ENCODE data around the gene ANAPC1.
"Not testable (repeated sequence)": the region's sequence is repeated elsewhere in the genome, so short reads cannot be mapped to it uniquely, and the experiment has no call there.

The ANAPC1 gene, protein sequence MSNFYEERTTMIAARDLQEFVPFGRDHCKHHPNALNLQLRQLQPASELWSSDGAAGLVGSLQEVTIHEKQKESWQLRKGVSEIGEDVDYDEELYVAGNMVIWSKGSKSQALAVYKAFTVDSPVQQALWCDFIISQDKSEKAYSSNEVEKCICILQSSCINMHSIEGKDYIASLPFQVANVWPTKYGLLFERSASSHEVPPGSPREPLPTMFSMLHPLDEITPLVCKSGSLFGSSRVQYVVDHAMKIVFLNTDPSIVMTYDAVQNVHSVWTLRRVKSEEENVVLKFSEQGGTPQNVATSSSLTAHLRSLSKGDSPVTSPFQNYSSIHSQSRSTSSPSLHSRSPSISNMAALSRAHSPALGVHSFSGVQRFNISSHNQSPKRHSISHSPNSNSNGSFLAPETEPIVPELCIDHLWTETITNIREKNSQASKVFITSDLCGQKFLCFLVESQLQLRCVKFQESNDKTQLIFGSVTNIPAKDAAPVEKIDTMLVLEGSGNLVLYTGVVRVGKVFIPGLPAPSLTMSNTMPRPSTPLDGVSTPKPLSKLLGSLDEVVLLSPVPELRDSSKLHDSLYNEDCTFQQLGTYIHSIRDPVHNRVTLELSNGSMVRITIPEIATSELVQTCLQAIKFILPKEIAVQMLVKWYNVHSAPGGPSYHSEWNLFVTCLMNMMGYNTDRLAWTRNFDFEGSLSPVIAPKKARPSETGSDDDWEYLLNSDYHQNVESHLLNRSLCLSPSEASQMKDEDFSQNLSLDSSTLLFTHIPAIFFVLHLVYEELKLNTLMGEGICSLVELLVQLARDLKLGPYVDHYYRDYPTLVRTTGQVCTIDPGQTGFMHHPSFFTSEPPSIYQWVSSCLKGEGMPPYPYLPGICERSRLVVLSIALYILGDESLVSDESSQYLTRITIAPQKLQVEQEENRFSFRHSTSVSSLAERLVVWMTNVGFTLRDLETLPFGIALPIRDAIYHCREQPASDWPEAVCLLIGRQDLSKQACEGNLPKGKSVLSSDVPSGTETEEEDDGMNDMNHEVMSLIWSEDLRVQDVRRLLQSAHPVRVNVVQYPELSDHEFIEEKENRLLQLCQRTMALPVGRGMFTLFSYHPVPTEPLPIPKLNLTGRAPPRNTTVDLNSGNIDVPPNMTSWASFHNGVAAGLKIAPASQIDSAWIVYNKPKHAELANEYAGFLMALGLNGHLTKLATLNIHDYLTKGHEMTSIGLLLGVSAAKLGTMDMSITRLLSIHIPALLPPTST (N-terminal part only)

DNA sequence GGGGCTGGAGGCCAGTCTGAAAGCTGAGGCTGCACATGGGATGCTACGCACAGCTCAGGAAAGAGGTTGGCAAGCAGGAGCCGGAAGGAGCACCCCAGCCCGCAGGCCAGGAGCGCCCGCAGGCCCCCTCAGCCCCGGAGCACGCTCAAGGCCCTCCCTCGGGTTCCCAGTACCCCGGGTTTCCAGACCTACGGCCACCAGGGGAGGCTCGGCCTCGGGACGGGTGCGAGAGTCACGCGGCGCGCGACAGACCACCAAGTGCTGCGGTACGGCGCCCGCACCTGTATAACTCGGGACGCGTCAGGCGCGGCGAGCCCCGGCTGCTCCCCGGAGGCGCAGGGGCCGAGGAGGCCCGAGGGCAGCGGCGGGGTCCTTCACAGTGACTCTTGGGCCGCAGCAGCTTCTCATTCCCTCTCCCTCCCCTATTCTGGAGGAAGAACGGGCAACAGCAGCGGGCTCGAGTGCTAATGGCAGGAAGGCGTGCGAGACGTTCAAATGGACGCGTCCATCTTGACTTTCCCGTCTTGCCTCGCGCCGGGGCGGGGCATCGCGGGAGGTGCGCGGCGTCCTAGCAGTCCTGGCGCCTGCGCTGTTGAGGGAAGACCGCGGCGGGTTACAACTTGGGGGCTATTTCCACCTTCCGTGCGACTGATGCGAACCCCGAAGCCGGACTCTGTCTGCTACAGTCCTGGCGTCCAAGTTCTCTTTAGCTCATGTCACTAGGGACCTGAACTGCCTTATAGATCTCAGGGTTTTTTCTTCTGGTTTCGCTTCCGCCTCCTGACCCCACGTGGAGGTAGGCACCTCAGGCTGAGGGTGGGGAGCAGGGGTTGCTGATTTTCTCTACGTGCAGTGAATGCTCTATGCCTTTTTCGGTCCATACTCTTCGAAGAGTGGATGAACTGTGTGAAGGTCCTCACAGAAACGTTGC is at the start of gene ANAPC1:
ANAPC1 (minus strand) TSS at position 533 of the 931 bp plus-strand sequence. CDS start 3,368 bp downstream, outside the sequence.
- peak; percentile 93 for DNase-seq (ENCODE audit: low spot score)

DNA sequence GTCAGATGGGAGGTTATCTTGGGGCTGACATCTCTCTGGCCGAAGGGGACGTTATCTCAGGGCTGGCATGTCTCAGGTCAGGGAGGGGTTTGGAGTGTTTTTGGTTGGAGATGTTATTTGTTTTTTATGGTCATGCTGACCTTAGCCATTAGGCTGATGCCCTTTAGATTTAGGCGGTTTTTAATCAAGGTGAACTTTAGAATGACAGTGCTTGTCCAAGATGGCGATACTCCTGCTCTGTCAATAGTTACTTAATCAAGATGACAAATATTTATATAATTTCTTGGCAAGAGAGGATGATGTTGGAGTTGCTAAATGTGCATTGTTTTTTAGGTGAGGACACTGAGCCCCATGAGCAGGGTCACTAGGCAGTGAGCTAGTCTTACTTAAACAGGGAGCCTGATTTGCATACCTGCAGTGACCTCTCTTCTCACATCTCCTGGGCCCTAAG is 48.9 kb upstream of the ANAPC1 start:
- DNase-seq (ENCODE audit: low spot score): no peak

DNA sequence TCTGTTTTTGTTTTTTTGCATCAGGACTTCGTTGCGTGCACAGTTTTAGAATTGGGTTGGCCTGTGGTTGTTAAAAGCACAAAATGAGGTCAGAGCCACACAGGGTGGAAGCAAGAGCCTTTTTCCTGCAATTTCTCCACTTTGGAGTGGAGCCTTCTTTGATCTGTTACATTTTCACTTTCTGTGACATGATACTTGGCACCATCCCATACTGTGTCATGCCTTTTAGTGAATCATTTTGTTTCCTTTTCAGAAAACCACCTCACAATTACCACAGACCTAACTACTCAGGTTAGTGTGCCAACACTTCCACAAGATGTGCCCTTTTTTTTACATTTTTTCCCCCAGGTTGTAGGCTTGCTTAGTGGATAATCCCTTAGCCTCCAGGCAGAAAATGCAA is 46.9 kb upstream of the ANAPC1 start:
- no peak for DNase-seq (ENCODE audit: low spot score)

DNA sequence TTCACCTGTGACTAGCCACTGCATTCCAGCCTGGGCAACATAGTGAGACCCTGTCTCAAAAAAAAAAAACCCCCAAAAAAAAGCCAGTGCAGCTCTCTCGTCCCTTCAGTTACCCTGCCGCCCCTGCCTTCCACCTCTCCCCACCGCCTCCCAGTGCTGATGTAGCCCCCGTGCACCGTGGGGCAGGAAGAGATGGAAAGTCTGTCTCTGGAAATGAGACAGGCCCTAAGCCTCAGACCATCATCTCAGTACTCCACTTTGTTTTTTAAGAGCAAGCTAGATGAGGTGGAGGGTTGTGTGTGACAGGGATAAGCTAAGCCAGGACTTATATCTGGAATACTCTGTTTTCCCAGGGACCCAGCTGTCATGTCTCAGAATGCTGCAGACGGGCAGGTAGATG is 46.4 kb upstream of the ANAPC1 start:
- DNase-seq (ENCODE audit: low spot score): no peak

DNA sequence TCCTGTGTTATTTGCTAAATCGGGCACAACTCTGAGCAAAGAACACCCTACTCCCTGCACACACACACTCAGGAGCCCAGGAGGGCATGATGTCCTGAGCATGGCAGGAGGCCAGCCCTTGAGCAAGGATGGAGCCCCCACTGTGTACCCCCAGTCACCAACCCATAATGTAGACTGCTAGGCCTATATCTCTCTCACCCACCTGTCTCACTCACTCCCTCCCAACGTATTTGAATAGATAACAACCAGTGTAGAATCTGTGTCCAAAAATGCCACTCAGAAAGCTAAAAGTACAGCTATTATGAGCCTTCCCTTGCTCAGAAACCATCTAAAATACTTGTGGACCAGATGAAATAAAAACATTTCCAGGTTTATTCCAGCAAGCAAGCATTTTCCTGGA is 43.7 kb upstream of the ANAPC1 start:
- no peak for DNase-seq (ENCODE audit: low spot score)

DNA sequence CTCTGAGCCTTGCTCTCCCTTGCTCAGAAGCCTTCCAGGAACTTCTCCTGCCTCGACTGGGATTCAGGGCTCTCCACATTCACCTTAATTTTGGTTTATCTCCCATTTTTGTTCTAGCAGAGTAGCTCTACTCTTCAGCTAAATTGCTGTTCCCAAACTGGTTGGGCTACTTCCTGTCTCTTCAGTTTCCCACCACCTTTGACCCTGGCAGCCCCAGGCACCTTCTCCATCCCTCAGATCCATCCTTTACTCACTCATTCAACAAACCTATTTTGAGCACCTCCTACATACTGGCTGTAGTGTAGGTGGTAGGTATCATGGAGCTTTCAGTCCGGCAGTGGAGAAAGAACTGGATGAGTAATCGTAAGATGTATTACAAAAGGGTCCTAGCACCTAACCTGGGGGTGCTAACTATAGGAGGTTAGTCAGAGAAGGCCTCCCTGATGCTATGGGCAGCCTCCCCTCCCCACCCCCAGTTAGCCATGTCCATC is 40.7 kb upstream of the ANAPC1 start:
- no peak for DNase-seq (ENCODE audit: low spot score)

DNA sequence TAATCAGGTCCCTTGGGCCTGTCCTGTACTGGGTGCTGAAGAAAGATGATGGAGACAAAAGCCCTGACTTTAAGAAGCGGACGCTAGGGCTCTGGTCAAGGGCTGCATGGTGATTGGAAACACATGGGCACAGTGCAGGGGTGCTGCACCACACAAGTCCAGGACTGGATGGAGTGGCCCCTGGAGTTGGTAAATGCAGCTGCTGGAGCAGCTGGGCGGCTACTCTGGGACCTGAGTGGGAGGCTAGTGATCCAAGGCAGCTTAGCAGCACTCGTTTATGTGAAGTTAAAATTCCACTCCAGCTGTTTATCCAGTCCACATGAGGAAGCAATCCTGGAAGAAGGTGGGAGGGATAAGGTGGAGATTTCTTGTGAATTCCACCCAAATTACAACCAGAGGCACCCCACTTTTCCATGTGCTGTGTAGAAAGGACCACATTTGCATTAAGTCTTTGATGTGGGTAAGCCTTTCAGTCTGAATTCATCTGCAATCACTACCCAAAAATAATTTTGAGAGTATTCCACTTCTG is 39.3 kb upstream of the ANAPC1 start:
- no peak for DNase-seq (ENCODE audit: low spot score)

DNA sequence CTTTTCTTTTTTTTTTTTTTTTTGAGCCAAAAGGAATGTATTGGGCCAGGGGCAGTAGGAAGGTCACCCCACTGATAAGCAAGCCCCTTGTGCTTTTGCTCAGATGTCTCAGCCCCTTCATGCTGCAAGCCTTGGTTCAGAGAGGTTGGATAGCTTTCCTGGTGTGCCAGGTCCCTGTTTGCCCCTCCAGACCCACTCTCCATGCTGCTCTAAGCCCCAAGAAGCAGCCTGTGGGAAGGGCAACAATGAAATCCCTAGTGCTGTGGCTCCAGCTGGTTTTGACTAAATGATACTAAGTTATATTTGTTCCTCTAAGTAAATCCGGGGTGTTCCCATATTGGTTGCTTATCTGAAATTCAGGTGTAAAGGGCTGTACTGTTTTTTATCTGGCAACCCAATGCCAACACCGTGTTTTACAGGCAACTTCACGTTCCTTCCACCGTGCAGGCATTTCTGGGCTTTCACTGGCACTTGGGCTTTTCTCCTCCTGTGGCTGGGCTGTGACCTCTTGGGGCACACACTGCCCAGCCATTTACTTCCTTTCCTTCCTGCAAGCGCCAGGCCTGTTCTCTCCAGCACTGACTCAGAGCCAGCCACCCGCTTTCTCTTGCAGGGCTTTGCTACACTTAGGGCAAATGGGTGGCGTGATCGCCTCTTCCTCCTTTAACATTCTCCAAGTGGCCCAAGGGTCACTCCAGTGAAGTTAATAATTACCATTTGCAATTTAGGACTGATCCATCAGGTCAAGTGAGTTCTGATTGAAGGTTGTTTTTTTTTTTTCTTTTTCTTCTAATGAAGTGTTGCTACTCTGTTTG is 36.0 kb upstream of the ANAPC1 start:
- no peak for DNase-seq (ENCODE audit: low spot score)

DNA sequence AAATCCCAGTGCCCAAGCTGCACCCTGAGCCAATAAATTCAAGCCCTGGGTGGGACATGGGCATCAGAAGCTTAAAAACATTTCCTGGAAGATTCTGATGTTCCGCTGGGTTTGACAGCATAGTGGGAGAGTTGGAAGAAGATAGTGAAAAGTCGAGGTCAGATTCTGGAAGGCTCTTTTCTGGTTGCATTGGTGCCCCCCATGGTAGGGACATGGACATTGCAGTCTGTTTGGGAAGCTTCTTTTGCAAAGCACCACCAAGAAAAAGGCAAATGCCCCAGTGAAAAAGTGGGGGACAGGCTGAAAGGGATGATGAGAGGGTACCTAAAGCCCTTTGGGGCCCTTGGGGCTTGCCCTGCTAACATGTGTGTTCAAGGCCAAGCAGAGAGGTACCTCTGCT is 35.4 kb upstream of the ANAPC1 start:
- no peak for DNase-seq (ENCODE audit: low spot score)

DNA sequence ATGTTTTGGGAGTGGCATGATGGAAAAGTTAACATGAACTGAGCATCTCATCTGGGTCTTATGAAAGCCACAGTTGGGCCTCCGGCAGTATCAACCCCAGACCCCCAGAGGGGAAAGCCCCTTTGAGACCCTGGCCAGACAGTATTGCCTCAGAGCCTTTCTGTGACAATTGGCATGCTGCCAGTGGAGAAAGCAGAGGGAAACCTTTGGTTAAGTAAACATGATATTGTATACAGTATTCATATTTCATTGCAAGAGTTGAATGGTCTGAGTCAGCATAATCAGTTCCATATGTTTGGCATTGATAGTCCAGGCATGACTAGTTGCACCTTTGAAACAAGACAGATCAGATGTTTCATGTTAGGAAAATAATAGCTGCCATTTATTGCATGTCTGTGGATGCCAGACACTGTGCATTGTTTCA is 34.4 kb upstream of the ANAPC1 start:
- DNase-seq (ENCODE audit: low spot score): no peak

DNA sequence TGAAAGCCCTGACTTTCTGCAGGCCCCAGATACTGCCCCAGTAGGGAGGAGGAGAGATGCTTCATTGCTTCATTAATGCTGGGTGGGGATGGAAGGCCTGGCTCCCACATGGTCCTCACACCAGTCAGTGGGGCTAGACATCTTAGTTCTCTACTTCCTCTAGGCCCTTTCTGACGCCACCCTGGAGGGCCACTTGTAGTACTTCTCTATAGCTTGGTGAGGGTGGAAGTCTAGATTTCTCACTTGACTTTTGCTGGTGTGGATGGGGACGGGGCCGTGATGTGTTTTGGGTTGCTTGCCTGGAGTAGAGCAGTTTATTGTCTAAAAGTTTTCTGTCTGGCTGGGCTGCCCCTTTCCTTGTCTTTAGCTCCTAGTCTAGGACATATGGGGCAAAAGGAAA is 33.1 kb upstream of the ANAPC1 start:
- no peak for DNase-seq (ENCODE audit: low spot score)

DNA sequence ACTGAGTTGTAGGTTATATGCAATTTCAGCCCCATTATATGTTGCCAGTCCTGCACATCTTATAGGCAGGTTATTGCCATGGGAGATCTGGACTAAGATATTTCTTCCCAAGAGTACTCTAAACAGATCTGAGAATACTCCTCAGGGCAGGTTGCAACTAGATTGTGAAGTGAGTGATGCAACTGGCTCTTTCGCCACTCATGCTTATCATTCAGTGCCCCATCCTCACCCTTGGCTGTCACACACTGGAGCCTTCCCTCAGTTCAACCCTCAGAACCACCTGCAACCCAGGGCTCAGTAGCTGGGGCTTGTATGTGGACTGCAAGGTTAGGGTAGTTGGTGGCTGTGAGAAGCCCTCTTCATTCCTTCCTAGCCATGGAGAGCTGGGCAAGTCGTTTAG is 28.6 kb upstream of the ANAPC1 start:
- DNase-seq (ENCODE audit: low spot score): no peak

DNA sequence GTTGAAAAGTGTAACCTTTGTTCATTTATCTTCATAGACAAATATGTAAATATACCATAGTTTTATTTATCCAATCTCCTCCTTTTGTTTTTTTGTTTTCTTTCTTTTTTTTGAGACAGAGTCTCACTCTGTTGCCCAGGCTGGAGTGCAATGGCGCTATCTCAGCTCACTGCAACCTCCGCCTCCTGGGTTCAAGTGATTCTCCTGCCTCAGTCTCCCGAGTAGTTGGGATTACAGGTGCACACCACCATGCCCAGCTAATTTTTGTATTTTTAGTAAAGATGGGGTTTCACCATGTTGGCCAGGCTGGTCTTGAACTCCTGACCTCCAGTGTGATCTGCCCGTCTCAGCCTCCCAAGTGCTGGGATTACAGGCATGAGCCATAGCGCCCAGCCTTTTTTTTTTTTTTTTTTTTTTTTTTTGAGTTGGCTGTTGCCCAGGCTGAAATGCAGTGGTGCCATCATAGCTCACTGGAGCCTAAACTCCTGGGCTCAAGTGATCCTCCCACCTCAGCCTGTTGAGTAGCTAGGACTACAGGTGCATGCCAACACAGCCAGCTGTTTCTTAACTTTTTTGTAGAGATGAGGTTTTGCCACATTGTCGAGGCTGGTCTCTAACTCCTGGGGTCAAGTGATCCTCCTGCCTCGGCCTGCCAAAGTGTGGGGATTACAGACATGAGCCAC is 27.4 kb upstream of the ANAPC1 start:
- DNase-seq (ENCODE audit: low spot score): not testable (repeated sequence)

DNA sequence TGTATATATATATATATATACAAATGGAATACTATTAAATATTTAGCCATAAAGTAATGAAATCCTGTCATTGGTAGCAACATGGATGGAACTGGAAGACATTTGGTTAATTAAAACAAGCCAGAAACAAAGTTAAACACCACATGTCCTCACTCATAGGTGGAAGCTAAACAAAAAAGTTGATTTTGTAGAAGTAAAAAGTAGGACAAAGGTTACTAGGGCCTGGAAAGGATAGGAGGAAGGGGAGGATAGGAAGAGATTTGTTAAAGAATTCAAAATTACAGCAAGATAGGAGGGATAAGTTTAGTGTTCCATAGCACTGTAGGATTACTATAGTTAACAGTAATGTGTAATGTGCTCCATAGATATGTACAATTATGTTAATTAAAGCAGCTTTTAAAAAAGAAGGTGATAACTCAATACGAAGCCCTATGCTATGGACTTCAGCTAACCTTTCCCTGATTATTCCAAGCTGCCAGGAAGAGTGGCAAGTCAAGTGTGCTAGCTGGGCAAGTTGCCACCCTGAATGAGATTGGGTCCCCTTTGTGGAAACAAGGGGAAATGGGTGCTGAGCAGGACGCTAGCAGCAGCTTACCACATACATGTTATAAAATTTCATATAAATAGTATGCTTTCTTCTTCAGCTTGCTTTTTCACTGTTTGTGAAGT is 26.8 kb upstream of the ANAPC1 start:
- DNase-seq (ENCODE audit: low spot score): no peak

DNA sequence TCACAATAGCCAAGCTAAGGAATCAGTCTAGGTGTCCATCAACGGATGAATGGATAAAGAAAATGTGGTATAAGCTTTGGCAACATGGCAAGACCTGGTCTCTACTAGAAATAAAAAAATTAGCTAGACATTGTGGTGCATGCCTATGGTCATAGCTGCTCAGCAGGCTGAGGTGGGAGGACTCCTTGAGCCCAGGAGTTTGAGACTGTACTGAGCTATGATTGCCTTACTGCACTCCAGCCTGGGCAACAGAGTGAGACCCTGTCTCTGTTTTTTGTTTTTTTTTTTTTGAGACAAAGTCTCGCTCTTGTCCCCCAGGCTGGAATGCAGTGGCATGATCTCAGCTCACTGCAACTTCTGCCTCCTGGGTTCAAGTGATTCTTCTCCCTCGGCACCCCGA is 26.0 kb upstream of the ANAPC1 start:
- DNase-seq (ENCODE audit: low spot score): not testable (repeated sequence)

DNA sequence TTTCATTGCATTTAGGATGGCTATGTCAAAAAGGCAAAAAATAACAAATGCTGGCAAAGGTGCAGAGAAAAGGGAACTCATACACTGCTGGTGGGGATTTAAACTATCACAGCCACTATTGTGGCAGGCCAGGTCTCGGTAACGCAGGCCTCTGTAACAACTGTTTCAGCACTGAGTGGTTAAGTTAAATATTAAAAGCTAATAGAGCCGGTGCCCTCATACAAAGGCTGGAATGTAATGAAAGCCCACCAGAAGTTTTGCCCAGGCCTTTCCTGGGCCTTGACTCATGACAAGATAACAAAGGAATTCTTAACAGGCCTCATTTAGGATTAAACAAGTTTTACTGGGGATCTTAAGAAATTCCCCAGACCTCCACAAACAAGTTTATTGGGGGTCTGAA is 25.1 kb upstream of the ANAPC1 start:
- DNase-seq (ENCODE audit: low spot score): no peak

DNA sequence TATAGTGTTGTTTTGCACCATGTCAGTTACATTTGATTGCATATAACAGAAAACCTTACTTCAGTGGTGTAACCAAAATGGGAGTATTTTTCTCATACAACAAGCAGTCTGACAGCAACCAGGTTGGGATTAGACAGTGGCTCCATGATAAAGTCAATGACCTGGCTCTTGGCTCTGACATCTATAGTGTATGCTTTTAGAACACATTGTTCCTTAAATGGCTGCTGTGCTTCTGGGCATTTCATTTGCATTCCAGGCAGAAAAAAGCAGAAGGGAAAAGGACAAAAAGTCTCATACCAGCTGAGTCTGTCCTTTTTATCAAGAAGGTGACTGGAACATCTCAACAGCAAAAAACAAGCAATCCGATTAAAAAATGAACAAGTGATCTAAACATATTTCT is 24.6 kb upstream of the ANAPC1 start:
- DNase-seq (ENCODE audit: low spot score): no peak

DNA sequence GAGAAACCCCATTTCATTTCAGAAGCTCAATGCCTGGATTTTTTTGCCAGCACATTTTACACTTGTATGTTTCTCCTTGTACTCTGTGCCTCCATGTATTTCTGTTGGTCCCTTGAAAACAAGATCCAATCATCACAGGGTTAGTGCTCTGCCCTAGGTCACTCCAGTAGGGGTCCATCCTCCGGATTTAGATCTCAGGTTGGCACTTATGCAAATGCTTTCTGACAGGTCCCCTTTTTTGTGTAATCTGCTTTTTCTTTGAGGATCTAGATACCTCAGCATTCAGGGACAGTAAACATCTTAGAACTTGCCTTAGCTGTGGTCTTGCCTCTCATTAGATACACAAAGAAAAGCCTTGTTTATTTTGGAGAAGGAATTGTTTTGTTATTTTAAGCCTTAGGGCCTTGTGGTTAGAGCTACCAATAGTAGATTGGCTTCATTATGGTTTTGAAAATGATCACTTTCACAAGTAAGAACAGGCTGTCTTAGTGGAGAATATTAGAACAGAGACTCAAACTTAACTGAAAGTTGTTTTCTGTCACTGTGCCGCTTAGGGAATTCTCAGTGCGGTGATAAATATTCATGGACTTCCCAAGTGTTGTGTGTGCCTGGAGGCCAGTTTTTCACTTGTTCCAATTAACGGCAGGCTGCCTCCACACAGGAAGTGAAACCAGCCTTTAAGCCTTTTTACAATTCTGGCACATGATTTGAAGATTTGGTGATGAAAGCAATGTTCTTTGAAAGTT is 22.2 kb upstream of the ANAPC1 start:
- DNase-seq (ENCODE audit: low spot score): no peak

Data from D341Med (cell line).